Cardiac septum (tissue), 1 donor: ENCODE results near the gene VNN1. TPM values are rescaled to one million over a fixed set of nuclear protein-coding genes. Genes with fewer than 3 reads are reported as not detected.
"Not testable (repeated sequence)": the region's sequence is repeated elsewhere in the genome, so short reads cannot be mapped to it uniquely, and the experiment has no call there.

Experiments
- DNase-seq: peaks from one replicate; pipeline ENCODE4 v3.0.0-alpha.2; 2020; ENCODE audit warnings: low spot score
- intact Hi-C: fragments of 100-400 bp; cut with DNase I; formaldehyde crosslinking; loops from one replicate; pipeline ENCODE4 v1.14.0; 2022
- total RNA-seq: library from RNA; stranded (reverse); fragmentation: NEBNext Ultra II Directional; extraction: Animal tissue kit (Norgen Biotek cat#: 25700); gene quantifications from one replicate; pipeline ENCODE4 v1.2.1, GENCODE V29; 2021
- donor health status: DM: no; HTN: no; CAD: no.

VNN1 gene
- total RNA-seq, 1 donor from 2014 or later, result 0.30 TPM

DNA sequence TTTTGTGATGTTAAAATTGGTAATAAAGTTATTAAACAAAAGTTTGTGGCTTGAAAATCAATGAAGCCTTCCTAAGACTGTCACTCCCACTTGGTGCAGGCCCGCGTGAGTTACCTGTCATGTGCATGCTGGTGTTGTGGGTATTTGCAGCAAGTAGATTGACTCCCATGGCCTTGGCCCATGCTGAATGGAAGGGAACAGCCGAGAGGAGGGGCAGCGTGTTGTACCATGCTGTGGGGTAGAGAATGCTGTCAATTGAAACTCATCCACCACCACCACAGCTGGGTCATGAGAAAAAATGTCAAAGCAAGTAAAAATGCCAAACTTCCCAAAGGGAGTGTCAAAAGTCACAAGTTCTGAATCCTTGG is 12.7 kb upstream of the VNN1 start:
- DNase-seq, result no peak
- intact Hi-C loops, result no loop called here

GRCh38 chr6:132725947-132726607 is 12.2 kb upstream of the VNN1 start:
- DNase-seq, result no peak
- intact Hi-C loops, result no loop called here

DNA sequence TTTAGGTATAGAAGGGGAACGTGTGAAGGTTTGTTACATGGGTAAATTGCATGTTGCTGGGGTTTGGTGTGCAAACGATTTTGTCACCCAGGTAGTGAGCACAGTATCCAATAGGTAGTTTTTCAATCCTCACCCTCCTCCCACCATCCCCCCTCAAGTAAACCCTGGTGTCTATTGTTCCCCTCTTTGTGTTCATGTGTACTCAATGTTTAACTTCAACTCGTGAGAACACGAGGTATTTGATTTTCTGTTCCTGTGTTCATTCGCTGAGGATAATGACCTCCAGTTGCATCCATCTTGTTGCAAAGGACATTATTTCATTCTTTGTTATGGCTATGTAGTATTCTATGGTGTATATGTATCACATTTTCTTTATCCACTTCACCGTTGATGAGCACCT is 11.6 kb upstream of the VNN1 start:
- no peak for DNase-seq
- intact Hi-C loops, result no loop called here

GRCh38 chr6:132719736-132720448 is 6.0 kb upstream of the VNN1 start:
- no peak for DNase-seq
- intact Hi-C loops, result no loop called here

GRCh38 chr6:132715881-132716637 is 2.2 kb upstream of the VNN1 start:
- DNase-seq, result no peak
- intact Hi-C loops, result no loop called here

DNA sequence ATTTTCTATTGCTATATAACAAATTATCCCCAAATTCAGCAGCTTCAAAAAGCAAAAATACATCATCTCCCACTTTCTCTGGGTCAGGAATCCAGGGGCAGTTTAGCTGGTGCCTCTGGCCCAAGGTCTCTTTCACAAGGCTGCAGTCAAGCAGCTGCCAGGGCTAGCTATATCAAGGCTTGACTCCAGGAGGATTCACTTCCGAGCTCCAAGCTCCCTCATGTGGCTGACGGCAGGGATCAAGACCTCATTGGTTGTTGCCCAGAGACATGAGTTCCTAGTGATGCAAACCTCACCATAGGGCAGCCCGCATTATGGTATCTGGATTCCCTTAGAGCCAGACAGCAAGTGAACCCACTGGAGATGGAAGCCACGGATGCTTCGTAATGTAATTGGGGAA is 1.3 kb upstream of the VNN1 start:
- DNase-seq, result no peak
- intact Hi-C loops, result no loop called here

GRCh38 chr6:132714160-132714559 is 305 bp upstream of the VNN1 start:
- intact Hi-C loops, result no loop called here
- no peak for DNase-seq

DNA sequence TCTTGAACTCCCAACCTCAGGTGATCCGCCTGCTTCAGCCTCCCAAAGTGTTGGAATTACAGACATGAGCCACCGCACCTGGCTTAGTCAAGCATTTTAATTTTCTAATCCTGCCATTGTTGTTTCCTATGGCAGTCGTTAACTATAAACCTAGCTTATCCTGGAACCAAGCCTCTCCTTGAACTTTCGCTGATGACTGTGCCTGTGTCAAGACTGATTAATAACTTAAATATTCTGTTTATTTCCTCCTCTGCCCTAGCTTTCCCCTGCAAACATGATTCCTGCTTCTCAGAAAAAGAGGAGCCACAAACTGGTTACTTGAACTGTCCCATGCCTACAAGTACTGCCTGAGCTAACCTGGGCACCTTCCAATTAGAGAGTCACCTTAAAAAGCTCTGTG is 1.5 kb downstream of the VNN1 start:
- intact Hi-C loops, result no loop called here
- no peak for DNase-seq

DNA sequence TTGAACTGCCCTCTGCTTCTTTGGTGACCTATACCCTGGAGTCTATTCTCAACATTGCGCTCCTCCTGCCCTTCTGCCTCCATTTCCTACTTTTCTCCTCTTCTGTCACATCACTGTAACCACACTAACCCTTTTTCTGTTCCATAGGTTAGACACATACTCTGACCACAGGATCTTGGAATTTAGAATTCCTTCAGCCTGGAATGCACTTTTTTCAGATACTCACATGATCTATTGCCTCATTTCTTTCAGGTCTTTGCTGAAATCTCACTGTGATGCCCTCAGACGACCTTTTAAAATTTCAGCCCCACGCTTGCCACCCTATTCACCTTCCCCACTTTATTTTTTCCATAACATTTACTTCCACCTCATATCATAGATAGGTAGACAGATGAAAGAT is 5.1 kb downstream of the VNN1 start:
- DNase-seq, result no peak
- intact Hi-C loops, result no loop called here

- intact Hi-C loops, result no loop called here
- DNase-seq, result no peak
Measured at GRCh38 chr6:132708002-132708401, 5.9 kb downstream of the VNN1 start.

DNA sequence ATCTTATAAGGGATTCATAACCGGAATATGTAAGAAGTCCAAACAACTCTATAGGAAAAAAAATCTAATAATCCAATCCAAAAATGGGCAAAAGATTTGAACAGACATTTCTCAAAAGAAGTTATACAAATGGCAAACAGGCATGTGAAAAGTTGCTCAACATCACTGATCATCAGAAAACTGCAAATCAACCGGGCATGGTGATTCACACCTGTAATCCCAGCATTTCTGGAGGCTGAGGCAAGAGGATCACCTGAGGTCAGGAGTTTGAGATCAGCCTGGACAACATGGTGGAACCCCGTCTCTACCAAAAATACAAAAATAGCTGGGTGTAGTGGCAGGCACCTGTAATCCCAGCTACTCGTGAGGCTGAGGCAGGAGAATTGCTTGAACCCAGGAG is 7.1 kb downstream of the VNN1 start:
- intact Hi-C loops, result not testable (repeated sequence)

GRCh38 chr6:132703936-132704335 is 9.9 kb downstream of the VNN1 start:
- DNase-seq, result no peak
- intact Hi-C loops, result no loop called here

More for the DNA sequence above, 7.1 kb downstream of the VNN1 start:
- DNase-seq, result not testable (repeated sequence)

- no peak for DNase-seq
- intact Hi-C loops, result no loop called here
Measured at GRCh38 chr6:132698608-132699007, 15.2 kb downstream of the VNN1 start.

GRCh38 chr6:132695773-132696172 is 18.1 kb downstream of the VNN1 start:
- intact Hi-C loops, result no loop called here
- DNase-seq, result no peak

- intact Hi-C loops, result no loop called here
- no peak for DNase-seq
Measured at GRCh38 chr6:132693478-132693877, 20.4 kb downstream of the VNN1 start.

GRCh38 chr6:132690678-132691077 is 23.2 kb downstream of the VNN1 start:
- intact Hi-C loops, result no loop called here

DNA sequence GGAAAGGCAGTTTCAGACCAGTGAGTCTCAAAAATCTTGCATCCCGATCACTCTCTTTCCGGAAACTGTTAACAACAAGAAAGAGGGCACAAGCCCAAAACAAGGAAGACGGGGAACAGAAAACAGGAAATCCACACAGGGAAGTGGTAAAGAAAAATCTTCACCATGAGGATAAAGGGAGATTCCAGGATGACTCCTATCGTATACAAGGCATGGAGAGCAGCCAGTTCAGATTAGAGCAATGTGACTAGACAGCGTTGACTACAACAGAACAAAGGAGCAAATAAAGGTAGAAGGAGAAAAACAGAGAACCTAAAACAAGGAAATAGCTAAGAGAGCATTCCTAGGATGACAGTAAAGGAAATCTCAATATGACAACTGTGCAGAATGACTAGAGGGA is 26.5 kb downstream of the VNN1 start:
- DNase-seq, result no peak
- intact Hi-C loops, result no loop called here

More at GRCh38 chr6:132690678-132691077, 23.2 kb downstream of the VNN1 start:
- DNase-seq, result no peak

DNA sequence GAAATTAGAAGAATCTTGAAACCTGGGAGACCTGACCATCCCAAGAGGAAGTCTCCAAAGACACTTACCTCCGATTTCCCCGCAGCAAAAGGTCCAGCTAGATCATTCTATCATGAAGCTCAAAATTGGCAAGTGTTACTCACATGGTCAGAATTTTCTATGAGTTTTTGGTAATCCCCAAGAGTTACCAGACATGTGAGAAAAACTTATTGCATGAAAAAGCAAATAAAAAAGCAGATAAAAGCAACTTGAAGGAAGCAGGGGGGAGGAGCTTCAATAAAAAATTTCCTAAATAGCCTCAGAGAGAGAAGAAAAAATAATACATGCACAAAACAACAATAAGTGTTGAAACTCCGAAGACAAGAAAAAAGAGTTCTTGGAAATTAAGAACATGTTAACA is 27.3 kb downstream of the VNN1 start:
- intact Hi-C loops, result no loop called here
- DNase-seq, result no peak

GRCh38 chr6:132685009-132685408 is 28.8 kb downstream of the VNN1 start:
- no peak for DNase-seq
- intact Hi-C loops, result no loop called here

DNA sequence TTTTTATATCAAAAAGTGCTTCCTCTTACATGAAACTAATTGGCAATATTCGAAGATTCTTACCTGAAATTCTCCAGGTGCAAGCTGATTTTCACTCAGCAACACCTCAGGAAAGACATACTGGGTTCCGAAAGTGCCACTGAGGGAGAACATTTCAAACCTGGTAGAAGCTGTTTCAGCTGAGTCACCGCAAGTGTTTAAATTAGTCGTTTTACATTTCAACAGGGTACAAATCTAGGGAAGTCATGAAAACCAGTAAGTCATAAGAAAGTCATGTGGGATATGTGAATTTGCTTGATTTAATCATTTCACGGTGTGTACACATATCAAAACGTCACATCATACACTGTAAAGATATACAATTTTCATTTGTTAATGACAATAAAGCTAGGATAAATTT is 29.6 kb downstream of the VNN1 start:
- DNase-seq, result no peak
- intact Hi-C loops, result no loop called here

DNA sequence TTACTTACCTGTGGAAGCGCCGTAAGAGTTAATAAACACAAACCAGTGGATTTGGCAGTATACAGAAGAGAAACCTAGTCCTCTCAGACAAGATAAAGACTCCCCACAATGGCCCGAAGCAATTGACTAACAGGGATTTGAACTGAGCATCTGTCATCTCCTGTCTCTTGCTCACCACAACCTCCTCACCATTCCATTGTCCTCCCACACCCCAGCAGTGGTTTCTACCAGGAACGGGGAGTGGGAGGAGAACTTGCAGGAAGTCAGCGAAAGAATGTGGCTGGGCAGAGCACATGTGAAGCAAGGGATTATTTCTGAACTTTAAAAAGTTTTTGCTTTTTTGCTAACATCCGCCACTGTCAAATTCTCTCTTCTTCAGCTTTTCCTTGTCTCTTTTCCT is 30.3 kb downstream of the VNN1 start:
- no peak for DNase-seq
- intact Hi-C loops, result no loop called here
